Gastrocnemius medialis (tissue), 4 donors: Measurements from ENCODE around the gene EEFSEC.
A peak's percentile ranks its signal among the peaks of the same experiment; 100 is the strongest.

Source experiments
- CTCF ChIP-seq, 5 experiments: fragments of 450-650 bp in 3 of 5; fragments of 200-600 bp in 2 of 5; sonication (generic) in 2 of 5; IDR thresholded peaks in 4 of 5; conservative IDR thresholded peaks in 1 of 5; 1 replicate in 4 of 5; 2 replicates in 1 of 5; pipeline ENCODE4 v1.5.1; 2016 to 2019; ENCODE audit warnings: antibody characterized with exemption in 5 of 5, mild to moderate bottlenecking in 3 of 5, moderate library complexity in 3 of 5
- POLR2A ChIP-seq, 2 donors: fragments of 450-650 bp; IDR thresholded peaks; one replicate each; pipeline ENCODE4 v1.6.1; 2017; ENCODE audit warnings: antibody characterized with exemption in 2 of 2, mild to moderate bottlenecking in 2 of 2, moderate library complexity in 2 of 2

- TF ChIP-seq CTCF (IDR thresholded peaks at IDR 0.05 in 4 of 5, conservative IDR thresholded peaks at IDR 0.05 in 1 of 5), result peak; percentile 59 to 76 (median 68)
- TF ChIP-seq POLR2A (IDR thresholded peaks at IDR 0.05), result no peak
Observed at GRCh38 chr3:128170866-128171516, 17.7 kb downstream of the EEFSEC start.
